PC-9 (cell line): ENCODE results near the gene PAN3. TPM values are rescaled to one million over a fixed set of nuclear protein-coding genes. Genes with fewer than 3 reads are reported as not detected.

Experiments
- BruUV-seq: library from RNA; stranded (reverse); fragments of 400-500 nt; replicated peaks from 2 replicates; lab custom pipeline; 2021; lab: Mats Ljungman, UMichigan
- CTCF ChIA-PET: fragments of 300-600 bp; sonication (Branson Sonifier 250); formaldehyde crosslinking; loops from one replicate; lab custom pipeline; 2022; ENCODE audit warnings: antibody characterized with exemption; lab: Charles Lee
- POLR2A ChIA-PET: fragments of 300-600 bp; sonication (Branson Sonifier 250); formaldehyde crosslinking; loops from one replicate; lab custom pipeline; 2022; ENCODE audit warnings: antibody characterized with exemption; ENCODE audit not compliant: unreplicated experiment; lab: Charles Lee
- DNase-seq, 2 experiments: peaks; one replicate each; pipeline versions ENCODE4 v3.0.0 to v3.0.0-alpha.2; 2015 to 2022; ENCODE audit warnings: mixed read lengths in 1 of 2
- H2AFZ ChIP-seq: fragments of 200-600 bp; sonication (generic); 2 replicates; pipeline ENCODE4 v1.8.1; 2017; ENCODE audit warnings: antibody characterized with exemption
- H3F3A ChIP-seq: fragments of 200-600 bp; sonication (generic); 2 replicates; pipeline ENCODE4 v1.8.1; 2017; ENCODE audit warnings: antibody characterized with exemption, mild to moderate bottlenecking, low read depth; ENCODE audit not compliant: insufficient read depth
- H3K27ac ChIP-seq: fragments of 200-600 bp; sonication (generic); 2 replicates; pipeline ENCODE4 v1.6.1; 2016; ENCODE audit warnings: mixed run types
- H3K27me3 ChIP-seq: fragments of 200-600 bp; sonication (generic); 2 replicates; pipeline ENCODE4 v1.6.1; 2016; ENCODE audit warnings: low read depth, mixed run types; ENCODE audit not compliant: insufficient read depth
- H3K36me3 ChIP-seq: fragments of 200-600 bp; sonication (generic); 2 replicates; pipeline ENCODE4 v1.6.1; 2016; ENCODE audit warnings: low read depth, mixed run types
- H3K4me1 ChIP-seq: fragments of 200-600 bp; sonication (generic); replicated peaks from 2 replicates; pipeline ENCODE4 v1.6.1; 2016; ENCODE audit warnings: mixed run types; ENCODE audit not compliant: insufficient read depth
- H3K4me2 ChIP-seq: fragments of 200-600 bp; sonication (generic); 2 replicates; pipeline ENCODE4 v1.6.1; 2017; ENCODE audit warnings: mixed run types
- H3K4me3 ChIP-seq: fragments of 200-600 bp; sonication (generic); 2 replicates; pipeline ENCODE4 v1.6.1; 2016; ENCODE audit warnings: mixed run types
- H3K79me2 ChIP-seq: fragments of 200-600 bp; sonication (generic); 2 replicates; pipeline ENCODE4 v1.6.1; 2017; ENCODE audit warnings: low read depth, mixed run types
- H3K9me2 ChIP-seq: fragments of 200-600 bp; sonication (generic); 2 replicates; pipeline ENCODE4 v1.8.1; 2017; ENCODE audit warnings: mild to moderate bottlenecking; ENCODE audit not compliant: insufficient read depth
- H3K9me3 ChIP-seq: fragments of 200-600 bp; sonication (generic); 2 replicates; pipeline ENCODE4 v1.8.1; 2016; ENCODE audit warnings: low read depth; ENCODE audit not compliant: insufficient read depth
- H4K20me1 ChIP-seq: fragments of 200-600 bp; sonication (generic); 2 replicates; pipeline ENCODE4 v1.8.1; 2017; ENCODE audit not compliant: insufficient read depth
- EZH2 ChIP-seq: fragments of 200-600 bp; sonication (generic); IDR thresholded peaks from 2 replicates; pipeline ENCODE4 v1.8.0; 2017; ENCODE audit warnings: antibody characterized with exemption, low read depth
- intact Hi-C: fragments of 100-400 bp; cut with micrococcal nuclease; formaldehyde crosslinking; loops from one replicate; pipeline ENCODE4 v1.10.0; 2022; ENCODE audit not compliant: unreplicated experiment
- total RNA-seq: library from RNA; stranded (reverse); gene quantifications from 2 replicates; pipeline ENCODE4 v1.2.3, GENCODE V29; 2021
- TF ChIP-seq, protein P1 (sequence below): fragments of 200-600 bp; sonication (generic); conservative IDR thresholded peaks from 2 replicates; pipeline ENCODE4 v1.6.1; 2017; ENCODE audit warnings: mixed run types, antibody characterized with exemption, mild to moderate bottlenecking, moderate library complexity

PAN3 gene
- total RNA-seq, 1 experiment from 2014 or later, result 34.6 TPM

DNA sequence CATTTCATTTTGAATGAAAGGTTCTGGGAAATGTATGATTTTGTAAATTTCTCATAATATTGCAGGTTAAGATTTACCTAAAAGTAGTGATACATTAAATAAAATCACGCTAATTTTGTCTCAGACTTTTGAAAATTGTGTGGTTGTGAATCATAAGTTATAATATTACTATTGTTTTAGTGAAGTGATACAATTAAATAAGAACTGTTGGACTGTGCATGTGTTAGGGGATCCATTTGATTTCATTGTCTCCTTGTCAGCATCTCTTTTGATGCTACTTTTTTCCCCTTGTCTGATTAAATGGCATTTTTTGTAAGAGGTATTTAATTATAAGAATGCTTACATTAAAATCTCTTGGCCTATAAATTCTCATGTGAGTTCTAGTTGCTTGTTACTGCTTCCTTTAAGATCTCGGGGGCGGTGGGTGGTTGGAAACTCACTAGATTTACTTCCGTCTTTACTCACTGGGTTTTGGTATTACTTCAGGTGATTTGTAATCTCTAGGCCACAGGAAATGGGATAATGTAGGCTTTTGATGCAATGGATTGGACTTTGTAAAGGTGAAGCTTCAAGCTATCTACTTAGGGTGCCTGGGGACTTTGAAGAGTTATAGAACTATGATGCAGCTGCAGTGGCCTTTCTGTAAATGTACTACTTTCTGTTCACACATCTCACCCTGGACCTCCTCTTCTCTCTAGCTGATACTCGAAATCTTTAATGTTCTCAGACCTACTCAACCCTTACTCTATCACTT, 66.5 kb downstream of the PAN3 start:
- H3K4me1 ChIP-seq, result no peaks in the 10 kb centered on the region
- no TSS peak for BruUV-seq
- H3F3A ChIP-seq, result 0 out of 2 replicates have a peak, but pooled peaks cover 5% of the 10 kb centered on the region
- H3K27me3 ChIP-seq, result no peaks in the 10 kb centered on the region
- peaks cover 7% of the 10 kb centered on the region for H4K20me1 ChIP-seq
- H3K9me3 ChIP-seq, result no peaks in the 10 kb centered on the region
- ChIA-PET CTCF (no interaction called here), POLR2A (no interaction called here)
- no peak overlapping the region for H3K27ac ChIP-seq
- H3K9me2 ChIP-seq, result no peaks in the 10 kb centered on the region
- H3K4me3 ChIP-seq, result no peak overlapping the region
- TF ChIP-seq, protein P1, sequence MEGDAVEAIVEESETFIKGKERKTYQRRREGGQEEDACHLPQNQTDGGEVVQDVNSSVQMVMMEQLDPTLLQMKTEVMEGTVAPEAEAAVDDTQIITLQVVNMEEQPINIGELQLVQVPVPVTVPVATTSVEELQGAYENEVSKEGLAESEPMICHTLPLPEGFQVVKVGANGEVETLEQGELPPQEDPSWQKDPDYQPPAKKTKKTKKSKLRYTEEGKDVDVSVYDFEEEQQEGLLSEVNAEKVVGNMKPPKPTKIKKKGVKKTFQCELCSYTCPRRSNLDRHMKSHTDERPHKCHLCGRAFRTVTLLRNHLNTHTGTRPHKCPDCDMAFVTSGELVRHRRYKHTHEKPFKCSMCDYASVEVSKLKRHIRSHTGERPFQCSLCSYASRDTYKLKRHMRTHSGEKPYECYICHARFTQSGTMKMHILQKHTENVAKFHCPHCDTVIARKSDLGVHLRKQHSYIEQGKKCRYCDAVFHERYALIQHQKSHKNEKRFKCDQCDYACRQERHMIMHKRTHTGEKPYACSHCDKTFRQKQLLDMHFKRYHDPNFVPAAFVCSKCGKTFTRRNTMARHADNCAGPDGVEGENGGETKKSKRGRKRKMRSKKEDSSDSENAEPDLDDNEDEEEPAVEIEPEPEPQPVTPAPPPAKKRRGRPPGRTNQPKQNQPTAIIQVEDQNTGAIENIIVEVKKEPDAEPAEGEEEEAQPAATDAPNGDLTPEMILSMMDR, result no peak
- TF ChIP-seq EZH2, result no peak
- peaks cover 3% of the 10 kb centered on the region; the same call in 1 of the 2 replicates for H3K79me2 ChIP-seq
- DNase-seq, result no peak
- H3K4me2 ChIP-seq, result no peak overlapping the region
- no peaks in the 10 kb centered on the region; the same call in 1 of the 2 replicates for H3K36me3 ChIP-seq
- no peak overlapping the region for H2AFZ ChIP-seq
- intact Hi-C loops, result no loop called here

DNA sequence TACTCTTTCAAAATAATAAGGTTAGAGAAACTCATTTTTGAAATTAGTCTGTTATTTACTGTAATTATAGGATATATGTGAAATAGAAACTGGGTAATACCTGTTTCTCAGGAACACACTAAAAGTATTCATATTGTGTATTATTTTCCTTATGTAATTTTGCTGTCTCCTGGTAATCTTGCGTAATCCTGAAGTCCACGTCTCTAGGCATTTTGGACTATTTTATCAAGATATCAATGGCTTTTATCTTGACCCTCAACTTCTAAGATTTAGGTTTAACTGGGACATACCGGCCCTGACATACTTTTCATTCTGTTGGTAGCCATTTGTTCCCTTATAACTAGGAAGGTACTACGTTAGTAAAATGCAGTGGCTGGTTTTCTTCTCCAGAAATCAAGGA, 80.3 kb downstream of the PAN3 start:
- POLR2A ChIA-PET, result no interaction called here

DNA sequence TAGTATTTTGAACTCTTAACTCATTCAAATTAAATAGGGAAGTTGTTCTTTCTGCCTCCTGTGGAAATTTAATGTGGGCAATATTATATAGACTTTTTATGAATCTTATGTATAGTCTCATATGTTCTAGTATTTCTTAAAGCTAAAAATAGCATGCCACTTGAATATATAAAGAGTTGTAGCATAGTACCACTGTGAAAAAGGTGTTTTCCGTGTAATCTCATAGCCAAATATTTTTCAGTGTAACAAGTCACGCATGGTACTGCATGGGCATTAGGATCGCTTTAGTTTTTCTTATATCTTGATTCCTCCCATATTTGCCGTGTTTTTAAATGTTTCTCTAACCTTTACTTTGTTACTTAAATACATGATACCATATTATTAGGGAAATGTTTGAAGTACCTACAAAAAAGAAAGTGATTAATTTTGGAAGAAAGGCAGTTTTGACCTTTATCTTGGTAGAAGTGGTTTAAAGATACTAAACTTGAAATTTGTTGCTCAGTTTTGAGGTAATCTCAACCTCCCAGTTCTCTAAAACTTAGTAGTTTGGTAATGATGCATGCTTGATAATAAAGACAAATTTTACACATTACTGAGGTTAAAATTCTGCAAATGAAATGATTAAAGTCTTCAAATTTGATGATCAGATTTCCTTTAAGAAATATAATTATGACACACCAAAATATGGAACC, 81.2 kb downstream of the PAN3 start:
- H3K4me2 ChIP-seq, result no peak overlapping the region
- H2AFZ ChIP-seq, result no peak overlapping the region
- no peaks in the 10 kb centered on the region for H3F3A ChIP-seq
- peaks cover 15% of the 10 kb centered on the region for H3K36me3 ChIP-seq
- H4K20me1 ChIP-seq, result peaks cover 10% of the 10 kb centered on the region
- H3K79me2 ChIP-seq, result no peaks in the 10 kb centered on the region
- no TSS peak for BruUV-seq
- no peaks in the 10 kb centered on the region for H3K4me1 ChIP-seq
- TF ChIP-seq, protein P1, result no peak
- TF ChIP-seq EZH2, result no peak
- no peak overlapping the region for H3K4me3 ChIP-seq
- H3K27ac ChIP-seq, result no peak overlapping the region
- ChIA-PET CTCF (no interaction called here), POLR2A (no interaction called here)
- intact Hi-C loops, result no loop called here
- H3K9me3 ChIP-seq, result no peaks in the 10 kb centered on the region
- no peaks in the 10 kb centered on the region for H3K9me2 ChIP-seq
- no peak for DNase-seq
- no peaks in the 10 kb centered on the region for H3K27me3 ChIP-seq

More for the DNA sequence above, 80.3 kb downstream of the PAN3 start:
- no peak overlapping the region for H2AFZ ChIP-seq
- no peak overlapping the region for H3K4me3 ChIP-seq
- H3K4me2 ChIP-seq, result no peak overlapping the region
- H3K36me3 ChIP-seq, result peaks cover 15% of the 10 kb centered on the region
- peaks cover 5% of the 10 kb centered on the region; the same call in 1 of the 2 replicates for H3F3A ChIP-seq
- H3K4me1 ChIP-seq, result no peaks in the 10 kb centered on the region
- no peak overlapping the region for H3K27ac ChIP-seq
- H3K9me2 ChIP-seq, result no peaks in the 10 kb centered on the region
- H3K79me2 ChIP-seq, result no peaks in the 10 kb centered on the region
- CTCF ChIA-PET, result no interaction called here
- intact Hi-C loops, result no loop called here
- H3K27me3 ChIP-seq, result no peaks in the 10 kb centered on the region
- peaks cover 10% of the 10 kb centered on the region; the same call in 1 of the 2 replicates for H4K20me1 ChIP-seq
- no peaks in the 10 kb centered on the region for H3K9me3 ChIP-seq
- TF ChIP-seq, protein P1, result no peak
- TF ChIP-seq EZH2, result no peak
- no peak for DNase-seq
- no TSS peak for BruUV-seq
